WTC11 (cell line): ENCODE data around the gene BUD31. TPM values are rescaled to one million over a fixed set of nuclear protein-coding genes. Genes with fewer than 3 reads are reported as not detected.

Experiments
- ATAC-seq: fragments of 200-7000 bp; cut with Tn5 transposase; 2 replicates; pipeline ENCODE4 v1.10.0; 2021; ENCODE audit warnings: mild to moderate bottlenecking, moderate library complexity
- CTCF ChIA-PET: fragments of 300-600 bp; sonication (Branson Sonifier 250); formaldehyde crosslinking; loops from one replicate; lab custom pipeline; 2021; ENCODE audit warnings: antibody characterized with exemption; lab: Charles Lee
- POLR2A ChIA-PET: fragments of 350-600 bp; sonication (Branson Sonifier 250); formaldehyde crosslinking; loops from one replicate; lab custom pipeline; 2021; ENCODE audit warnings: antibody characterized with exemption; lab: Charles Lee
- DNase-seq: peaks from one replicate; pipeline ENCODE4 v3.0.0; 2021; ENCODE audit warnings: low spot score
- H3K27ac Mint-ChIP-seq: 2 replicates; pipeline ENCODE4 v1.8.0; 2021; ENCODE audit warnings: mixed read lengths
- H3K27me3 Mint-ChIP-seq: 2 replicates; pipeline ENCODE4 v1.8.0; 2021; ENCODE audit warnings: low read depth, mild to moderate bottlenecking, moderate library complexity, mixed read lengths
- H3K36me3 Mint-ChIP-seq: 2 replicates; pipeline ENCODE4 v1.8.0; 2021; ENCODE audit warnings: mixed read lengths
- H3K4me1 Mint-ChIP-seq: 2 replicates; pipeline ENCODE4 v1.8.0; 2022; ENCODE audit warnings: mixed read lengths
- H3K4me3 Mint-ChIP-seq: 2 replicates; pipeline ENCODE4 v1.8.0; 2021; ENCODE audit warnings: mild to moderate bottlenecking, moderate library complexity, mixed read lengths
- H3K9me3 Mint-ChIP-seq: 2 replicates; pipeline ENCODE4 v1.8.0; 2021; ENCODE audit warnings: mixed read lengths
- CBFB ChIP-seq: sonication (generic); formaldehyde crosslinking; IDR thresholded peaks from 2 replicates; pipeline ENCODE4 v1.8.1; 2022; ENCODE audit warnings: mild to moderate bottlenecking, low read depth, missing genetic modification reagents
- CREM ChIP-seq: sonication (generic); formaldehyde crosslinking; IDR thresholded peaks from 2 replicates; pipeline ENCODE4 v1.8.1; 2022; ENCODE audit warnings: mild to moderate bottlenecking, missing genetic modification reagents, moderate library complexity
- FOXJ3 ChIP-seq: sonication (generic); formaldehyde crosslinking; IDR thresholded peaks from 2 replicates; pipeline ENCODE4 v1.9.0; 2021; ENCODE audit warnings: missing genetic modification reagents, mild to moderate bottlenecking, borderline replicate concordance
- GABPB1 ChIP-seq: sonication (generic); formaldehyde crosslinking; IDR thresholded peaks from 2 replicates; pipeline ENCODE4 v1.8.1; 2023; ENCODE audit warnings: mild to moderate bottlenecking, missing genetic modification reagents
- SMAD4 ChIP-seq: sonication (generic); formaldehyde crosslinking; IDR thresholded peaks from 2 replicates; pipeline ENCODE4 v1.8.0; 2022; ENCODE audit warnings: mild to moderate bottlenecking, missing genetic modification reagents
- ZNF138 ChIP-seq: sonication (generic); formaldehyde crosslinking; conservative IDR thresholded peaks from 2 replicates; pipeline ENCODE4 v1.8.1; 2022; ENCODE audit warnings: mild to moderate bottlenecking, moderate library complexity, missing genetic modification reagents
- ZNF219 ChIP-seq: sonication (generic); formaldehyde crosslinking; IDR thresholded peaks from 2 replicates; pipeline ENCODE4 v1.8.0; 2023; ENCODE audit warnings: missing genetic modification reagents, mild to moderate bottlenecking, borderline replicate concordance
- ZNF532 ChIP-seq: fragments of 250-450 bp; sonication (Bioruptor Pico); IDR thresholded peaks from 2 replicates; pipeline ENCODE4 v1.9.0; 2021; ENCODE audit warnings: mild to moderate bottlenecking, borderline replicate concordance
- total RNA-seq: library from RNA; stranded (reverse); gene quantifications from 3 replicates; pipeline ENCODE4 v1.2.3, GENCODE V29; 2021
- TF ChIP-seq, protein P1 (sequence below): fragments of 250-450 bp; sonication (Bioruptor Pico); IDR thresholded peaks from 2 replicates; pipeline ENCODE4 v2.1.2; 2022; ENCODE audit warnings: mild to moderate bottlenecking, moderate library complexity
- TF ChIP-seq, protein P2 (sequence below): sonication (generic); formaldehyde crosslinking; IDR thresholded peaks from 2 replicates; pipeline ENCODE4 v1.8.0; 2023; ENCODE audit warnings: missing genetic modification reagents, mild to moderate bottlenecking, borderline replicate concordance
- TF ChIP-seq, protein P3 (sequence below): sonication (generic); formaldehyde crosslinking; IDR thresholded peaks from 2 replicates; pipeline ENCODE4 v1.8.0; 2022; ENCODE audit warnings: missing genetic modification reagents
- TF ChIP-seq, protein P4 (sequence below): sonication (generic); formaldehyde crosslinking; IDR thresholded peaks from 2 replicates; pipeline ENCODE4 v1.8.1; 2023; ENCODE audit warnings: mild to moderate bottlenecking, moderate library complexity, missing genetic modification reagents
- TF ChIP-seq, protein P5 (sequence below): sonication (generic); formaldehyde crosslinking; IDR thresholded peaks from 2 replicates; pipeline ENCODE4 v1.8.1; 2023; ENCODE audit warnings: mild to moderate bottlenecking, missing genetic modification reagents

BUD31 gene
- total RNA-seq, 1 experiment from 2014 or later, result 98.7 TPM

DNA sequence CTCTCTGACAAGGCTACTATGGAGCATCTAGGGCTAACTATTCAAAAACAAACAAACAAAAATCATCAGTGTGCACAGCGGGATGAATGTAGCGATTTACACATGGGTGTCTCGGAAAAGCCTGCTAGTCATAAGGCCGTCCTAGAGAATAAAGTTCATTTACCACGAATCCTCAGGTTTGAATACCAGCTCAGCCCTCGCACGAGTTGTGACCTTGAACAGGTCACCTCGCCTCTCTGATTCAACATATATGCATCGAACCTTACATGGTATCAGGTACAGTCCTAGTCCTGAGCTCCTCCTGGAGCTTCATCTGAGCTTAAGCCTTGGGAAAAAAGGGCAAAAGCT is 56.6 kb downstream of the BUD31 start (continued):
- TF ChIP-seq, protein P1, sequence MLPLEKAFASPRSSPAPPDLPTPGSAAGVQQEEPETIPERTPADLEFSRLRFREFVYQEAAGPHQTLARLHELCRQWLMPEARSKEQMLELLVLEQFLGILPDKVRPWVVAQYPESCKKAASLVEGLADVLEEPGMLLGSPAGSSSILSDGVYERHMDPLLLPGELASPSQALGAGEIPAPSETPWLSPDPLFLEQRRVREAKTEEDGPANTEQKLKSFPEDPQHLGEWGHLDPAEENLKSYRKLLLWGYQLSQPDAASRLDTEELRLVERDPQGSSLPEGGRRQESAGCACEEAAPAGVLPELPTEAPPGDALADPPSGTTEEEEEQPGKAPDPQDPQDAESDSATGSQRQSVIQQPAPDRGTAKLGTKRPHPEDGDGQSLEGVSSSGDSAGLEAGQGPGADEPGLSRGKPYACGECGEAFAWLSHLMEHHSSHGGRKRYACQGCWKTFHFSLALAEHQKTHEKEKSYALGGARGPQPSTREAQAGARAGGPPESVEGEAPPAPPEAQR, result no peak
- TF ChIP-seq CREM, result no peak
- no peak for TF ChIP-seq ZNF138 (CRISPR knock-in tag)
- TF ChIP-seq, protein P2, sequence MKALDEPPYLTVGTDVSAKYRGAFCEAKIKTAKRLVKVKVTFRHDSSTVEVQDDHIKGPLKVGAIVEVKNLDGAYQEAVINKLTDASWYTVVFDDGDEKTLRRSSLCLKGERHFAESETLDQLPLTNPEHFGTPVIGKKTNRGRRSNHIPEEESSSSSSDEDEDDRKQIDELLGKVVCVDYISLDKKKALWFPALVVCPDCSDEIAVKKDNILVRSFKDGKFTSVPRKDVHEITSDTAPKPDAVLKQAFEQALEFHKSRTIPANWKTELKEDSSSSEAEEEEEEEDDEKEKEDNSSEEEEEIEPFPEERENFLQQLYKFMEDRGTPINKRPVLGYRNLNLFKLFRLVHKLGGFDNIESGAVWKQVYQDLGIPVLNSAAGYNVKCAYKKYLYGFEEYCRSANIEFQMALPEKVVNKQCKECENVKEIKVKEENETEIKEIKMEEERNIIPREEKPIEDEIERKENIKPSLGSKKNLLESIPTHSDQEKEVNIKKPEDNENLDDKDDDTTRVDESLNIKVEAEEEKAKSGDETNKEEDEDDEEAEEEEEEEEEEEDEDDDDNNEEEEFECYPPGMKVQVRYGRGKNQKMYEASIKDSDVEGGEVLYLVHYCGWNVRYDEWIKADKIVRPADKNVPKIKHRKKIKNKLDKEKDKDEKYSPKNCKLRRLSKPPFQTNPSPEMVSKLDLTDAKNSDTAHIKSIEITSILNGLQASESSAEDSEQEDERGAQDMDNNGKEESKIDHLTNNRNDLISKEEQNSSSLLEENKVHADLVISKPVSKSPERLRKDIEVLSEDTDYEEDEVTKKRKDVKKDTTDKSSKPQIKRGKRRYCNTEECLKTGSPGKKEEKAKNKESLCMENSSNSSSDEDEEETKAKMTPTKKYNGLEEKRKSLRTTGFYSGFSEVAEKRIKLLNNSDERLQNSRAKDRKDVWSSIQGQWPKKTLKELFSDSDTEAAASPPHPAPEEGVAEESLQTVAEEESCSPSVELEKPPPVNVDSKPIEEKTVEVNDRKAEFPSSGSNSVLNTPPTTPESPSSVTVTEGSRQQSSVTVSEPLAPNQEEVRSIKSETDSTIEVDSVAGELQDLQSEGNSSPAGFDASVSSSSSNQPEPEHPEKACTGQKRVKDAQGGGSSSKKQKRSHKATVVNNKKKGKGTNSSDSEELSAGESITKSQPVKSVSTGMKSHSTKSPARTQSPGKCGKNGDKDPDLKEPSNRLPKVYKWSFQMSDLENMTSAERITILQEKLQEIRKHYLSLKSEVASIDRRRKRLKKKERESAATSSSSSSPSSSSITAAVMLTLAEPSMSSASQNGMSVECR (CRISPR knock-in tag), result no peak
- no peak for TF ChIP-seq CBFB (CRISPR knock-in tag)

DNA sequence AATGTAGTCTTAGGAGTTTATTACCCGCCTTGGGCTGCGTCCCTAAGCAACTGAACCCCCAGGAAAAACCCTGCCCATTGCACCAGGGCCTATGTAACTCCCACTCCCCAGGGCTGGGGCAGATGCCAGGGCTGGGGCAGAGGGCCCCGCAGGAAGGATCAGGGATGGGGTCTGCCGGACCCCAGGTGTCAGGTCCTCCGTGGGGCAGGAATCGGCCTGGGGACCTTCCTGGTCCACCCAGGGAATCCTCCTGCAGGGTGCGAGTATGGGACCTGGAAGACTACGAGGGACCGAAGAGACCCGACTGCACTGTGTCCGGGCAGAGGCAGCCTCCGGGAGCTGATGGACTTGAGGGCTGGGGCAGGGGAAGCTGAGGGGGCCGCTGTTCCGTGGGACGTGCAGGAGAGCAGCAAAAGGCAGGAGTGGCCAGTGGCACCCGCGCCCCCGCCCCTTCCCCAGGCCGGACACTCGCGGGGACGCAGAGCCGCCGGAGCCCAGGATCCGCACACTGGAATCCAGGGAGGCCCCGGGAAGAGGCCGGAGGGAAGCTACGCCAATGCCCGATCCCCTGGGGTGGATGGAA is 59.7 kb downstream of the BUD31 start:
- ATAC-seq, result no peak
- TF ChIP-seq ZNF219 (no peak), GABPB1 (no peak), SMAD4 (no peak), ZNF532 (CRISPR knock-in tag) (no peak), FOXJ3 (no peak)
- TF ChIP-seq, protein P3, sequence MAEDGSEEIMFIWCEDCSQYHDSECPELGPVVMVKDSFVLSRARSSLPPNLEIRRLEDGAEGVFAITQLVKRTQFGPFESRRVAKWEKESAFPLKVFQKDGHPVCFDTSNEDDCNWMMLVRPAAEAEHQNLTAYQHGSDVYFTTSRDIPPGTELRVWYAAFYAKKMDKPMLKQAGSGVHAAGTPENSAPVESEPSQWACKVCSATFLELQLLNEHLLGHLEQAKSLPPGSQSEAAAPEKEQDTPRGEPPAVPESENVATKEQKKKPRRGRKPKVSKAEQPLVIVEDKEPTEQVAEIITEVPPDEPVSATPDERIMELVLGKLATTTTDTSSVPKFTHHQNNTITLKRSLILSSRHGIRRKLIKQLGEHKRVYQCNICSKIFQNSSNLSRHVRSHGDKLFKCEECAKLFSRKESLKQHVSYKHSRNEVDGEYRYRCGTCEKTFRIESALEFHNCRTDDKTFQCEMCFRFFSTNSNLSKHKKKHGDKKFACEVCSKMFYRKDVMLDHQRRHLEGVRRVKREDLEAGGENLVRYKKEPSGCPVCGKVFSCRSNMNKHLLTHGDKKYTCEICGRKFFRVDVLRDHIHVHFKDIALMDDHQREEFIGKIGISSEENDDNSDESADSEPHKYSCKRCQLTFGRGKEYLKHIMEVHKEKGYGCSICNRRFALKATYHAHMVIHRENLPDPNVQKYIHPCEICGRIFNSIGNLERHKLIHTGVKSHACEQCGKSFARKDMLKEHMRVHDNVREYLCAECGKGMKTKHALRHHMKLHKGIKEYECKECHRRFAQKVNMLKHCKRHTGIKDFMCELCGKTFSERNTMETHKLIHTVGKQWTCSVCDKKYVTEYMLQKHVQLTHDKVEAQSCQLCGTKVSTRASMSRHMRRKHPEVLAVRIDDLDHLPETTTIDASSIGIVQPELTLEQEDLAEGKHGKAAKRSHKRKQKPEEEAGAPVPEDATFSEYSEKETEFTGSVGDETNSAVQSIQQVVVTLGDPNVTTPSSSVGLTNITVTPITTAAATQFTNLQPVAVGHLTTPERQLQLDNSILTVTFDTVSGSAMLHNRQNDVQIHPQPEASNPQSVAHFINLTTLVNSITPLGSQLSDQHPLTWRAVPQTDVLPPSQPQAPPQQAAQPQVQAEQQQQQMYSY (CRISPR knock-in tag), result no peak
- TF ChIP-seq, protein P4, sequence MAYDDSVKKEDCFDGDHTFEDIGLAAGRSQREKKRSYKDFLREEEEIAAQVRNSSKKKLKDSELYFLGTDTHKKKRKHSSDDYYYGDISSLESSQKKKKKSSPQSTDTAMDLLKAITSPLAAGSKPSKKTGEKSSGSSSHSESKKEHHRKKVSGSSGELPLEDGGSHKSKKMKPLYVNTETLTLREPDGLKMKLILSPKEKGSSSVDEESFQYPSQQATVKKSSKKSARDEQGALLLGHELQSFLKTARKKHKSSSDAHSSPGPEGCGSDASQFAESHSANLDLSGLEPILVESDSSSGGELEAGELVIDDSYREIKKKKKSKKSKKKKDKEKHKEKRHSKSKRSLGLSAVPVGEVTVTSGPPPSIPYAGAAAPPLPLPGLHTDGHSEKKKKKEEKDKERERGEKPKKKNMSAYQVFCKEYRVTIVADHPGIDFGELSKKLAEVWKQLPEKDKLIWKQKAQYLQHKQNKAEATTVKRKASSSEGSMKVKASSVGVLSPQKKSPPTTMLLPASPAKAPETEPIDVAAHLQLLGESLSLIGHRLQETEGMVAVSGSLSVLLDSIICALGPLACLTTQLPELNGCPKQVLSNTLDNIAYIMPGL (CRISPR knock-in tag), result no peak
- TF ChIP-seq, protein P5, sequence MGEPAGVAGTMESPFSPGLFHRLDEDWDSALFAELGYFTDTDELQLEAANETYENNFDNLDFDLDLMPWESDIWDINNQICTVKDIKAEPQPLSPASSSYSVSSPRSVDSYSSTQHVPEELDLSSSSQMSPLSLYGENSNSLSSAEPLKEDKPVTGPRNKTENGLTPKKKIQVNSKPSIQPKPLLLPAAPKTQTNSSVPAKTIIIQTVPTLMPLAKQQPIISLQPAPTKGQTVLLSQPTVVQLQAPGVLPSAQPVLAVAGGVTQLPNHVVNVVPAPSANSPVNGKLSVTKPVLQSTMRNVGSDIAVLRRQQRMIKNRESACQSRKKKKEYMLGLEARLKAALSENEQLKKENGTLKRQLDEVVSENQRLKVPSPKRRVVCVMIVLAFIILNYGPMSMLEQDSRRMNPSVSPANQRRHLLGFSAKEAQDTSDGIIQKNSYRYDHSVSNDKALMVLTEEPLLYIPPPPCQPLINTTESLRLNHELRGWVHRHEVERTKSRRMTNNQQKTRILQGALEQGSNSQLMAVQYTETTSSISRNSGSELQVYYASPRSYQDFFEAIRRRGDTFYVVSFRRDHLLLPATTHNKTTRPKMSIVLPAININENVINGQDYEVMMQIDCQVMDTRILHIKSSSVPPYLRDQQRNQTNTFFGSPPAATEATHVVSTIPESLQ (CRISPR knock-in tag), result no peak
- H3K27me3 Mint-ChIP-seq, result peaks cover 5% of the 10 kb centered on the region; the same call in 1 of the 2 replicates
- DNase-seq, result no peak
- peaks cover 10% of the 10 kb centered on the region for H3K36me3 Mint-ChIP-seq
- H3K4me3 Mint-ChIP-seq, result no peak overlapping the region
- ChIA-PET POLR2A (interaction anchor here (1.2 kb wide), 1 partner anchor 336 kb away, joined by 3 read pairs; no protein-coding TSS in a partner anchor), CTCF (interaction anchor here (0.6 to 1.3 kb wide), 3 partner anchors 9 to 55 kb away, joined by 3 to 4 read pairs (median 3); no protein-coding TSS in a partner anchor)
- no peak overlapping the region for H3K27ac Mint-ChIP-seq
- H3K4me1 Mint-ChIP-seq, result peaks cover 24% of the 10 kb centered on the region
- peaks cover 3% of the 10 kb centered on the region; the same call in 1 of the 2 replicates for H3K9me3 Mint-ChIP-seq
